CD8-positive, alpha-beta memory T cell (primary cell): Measurements from ENCODE around the gene TAGLN3. TPM values are rescaled to one million over a fixed set of nuclear protein-coding genes. Genes with fewer than 3 reads are reported as not detected.

Experiments used
- CTCF ChIA-PET: fragments of 350-600 bp; sonication (Branson Sonifier 250); formaldehyde crosslinking; loops from one replicate; lab custom pipeline; 2021; ENCODE audit warnings: antibody characterized with exemption; lab: Charles Lee
- POLR2A ChIA-PET: fragments of 350-600 bp; sonication (Branson Sonifier 250); formaldehyde crosslinking; loops from one replicate; lab custom pipeline; 2021; ENCODE audit warnings: antibody characterized with exemption; lab: Charles Lee
- DNase-seq, 5 donors: peaks; one replicate each; pipeline versions ENCODE4 v3.0.0 to v3.0.0-alpha.2; 2020 to 2022; ENCODE audit warnings: mixed read lengths in 1 of 5
- H3K27ac ChIP-seq: one replicate; pipeline ENCODE4 v1.7.0; 2013; ENCODE audit warnings: low read depth, mild to moderate bottlenecking, low read length, moderate library complexity
- H3K27me3 ChIP-seq: 2 replicates; pipeline ENCODE4 v1.7.0; 2013; ENCODE audit warnings: low read length, mild to moderate bottlenecking; ENCODE audit not compliant: insufficient read depth, poor library complexity, severe bottlenecking
- H3K36me3 ChIP-seq: 2 replicates; pipeline ENCODE4 v1.7.0; 2013; ENCODE audit warnings: mild to moderate bottlenecking, low read length, moderate library complexity; ENCODE audit not compliant: insufficient read depth
- H3K4me1 ChIP-seq: 2 replicates; pipeline ENCODE4 v1.7.0; 2013; ENCODE audit warnings: mild to moderate bottlenecking, low read length, moderate library complexity; ENCODE audit not compliant: insufficient read depth
- H3K4me3 ChIP-seq: 2 replicates; pipeline ENCODE4 v1.7.0; 2013; ENCODE audit warnings: mild to moderate bottlenecking, low read length
- H3K9me3 ChIP-seq: 2 replicates; pipeline ENCODE4 v1.7.0; 2013; ENCODE audit warnings: mild to moderate bottlenecking, low read length
- H3K27ac Mint-ChIP-seq, 8 donors: one replicate each; pipeline ENCODE4 v1.8.0; 2020 to 2021; ENCODE audit warnings: mixed read lengths in 8 of 8, mild to moderate bottlenecking in 6 of 8, inconsistent platforms in 3 of 8, moderate library complexity in 3 of 8
- H3K27me3 Mint-ChIP-seq, 2 donors: one replicate each; pipeline ENCODE4 v1.8.0; 2020 to 2021; ENCODE audit warnings: mixed read lengths in 2 of 2, mild to moderate bottlenecking in 1 of 2, moderate library complexity in 1 of 2
- H3K36me3 Mint-ChIP-seq, 3 donors: one replicate each; pipeline ENCODE4 v1.8.0; 2020 to 2021; ENCODE audit warnings: mixed read lengths in 3 of 3, inconsistent platforms in 1 of 3, mild to moderate bottlenecking in 1 of 3
- H3K4me1 Mint-ChIP-seq, 3 donors: one replicate each; pipeline ENCODE4 v1.8.0; 2020 to 2021; ENCODE audit warnings: mixed read lengths in 3 of 3, inconsistent platforms in 1 of 3, mild to moderate bottlenecking in 1 of 3
- H3K4me3 Mint-ChIP-seq, 7 donors: one replicate each; pipeline ENCODE4 v1.8.0; 2020 to 2021; ENCODE audit warnings: mixed read lengths in 7 of 7, mild to moderate bottlenecking in 6 of 7, moderate library complexity in 4 of 7, inconsistent platforms in 2 of 7
- H3K9me3 Mint-ChIP-seq, 5 donors: one replicate each; pipeline ENCODE4 v1.8.0; 2020 to 2022; ENCODE audit warnings: mixed read lengths in 5 of 5, mild to moderate bottlenecking in 3 of 5, moderate library complexity in 2 of 5, inconsistent platforms in 1 of 5
- polyA plus RNA-seq: library from polyadenylated mRNA; unstranded; fragments of 300-500 nt; fragmentation: Illumina TruSeq; gene quantifications from one replicate; pipeline ENCODE4 v1.2.3, GENCODE V29; 2021
- total RNA-seq, 2 experiments: library from RNA; stranded (reverse); gene quantifications; one replicate each; pipeline ENCODE4 v1.2.3, GENCODE V29; 2021

Gene TAGLN3
- total and polyA plus RNA-seq, 3 experiments from 2014 or later = not detected

DNA sequence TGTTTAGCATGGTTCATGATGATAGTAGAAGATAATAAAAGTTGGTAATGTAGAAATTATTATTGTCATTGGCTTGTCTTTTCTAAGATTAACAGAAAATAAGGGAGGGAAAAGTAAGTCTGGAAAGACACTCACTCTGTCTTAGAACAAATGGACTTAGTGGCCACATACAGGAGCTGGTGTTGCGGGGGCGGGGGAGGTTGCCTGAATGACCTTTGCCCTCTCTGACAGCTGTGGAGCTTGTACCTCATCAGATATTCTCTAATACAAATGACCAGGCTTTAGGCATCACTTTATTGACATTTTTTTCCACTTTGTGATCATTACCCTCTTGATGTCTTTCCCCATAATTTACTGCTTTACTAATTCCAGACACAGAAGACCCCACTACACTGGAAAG is 5.9 kb downstream of the TAGLN3 start:
- Mint-ChIP-seq H3K27ac (peak overlapping the region in 1 of 8 donors; percentile 2), H3K27me3 (peaks cover 0 to 3% of the 10 kb centered on the region in 2 donors), H3K9me3 (no peaks in the 10 kb centered on the region), H3K4me3 (no peak overlapping the region), H3K36me3 (no peaks in the 10 kb centered on the region), H3K4me1 (peaks cover 22 to 25% (median 22%) of the 10 kb centered on the region in 3 donors)
- ChIA-PET CTCF (interaction anchor here (0.7 to 10.3 kb wide), 4 partner anchors 9 to 15 kb away, joined by 3 to 50 read pairs (median 4); no protein-coding TSS in a partner anchor), POLR2A (no interaction called here)
- DNase-seq = no peak
- no peak overlapping the region for H3K27ac ChIP-seq
- peaks cover 15% of the 10 kb centered on the region for H3K4me1 ChIP-seq
- H3K4me3 ChIP-seq = no peak overlapping the region
- no peaks in the 10 kb centered on the region for H3K36me3 ChIP-seq
- H3K9me3 ChIP-seq = no peaks in the 10 kb centered on the region
- no peaks in the 10 kb centered on the region for H3K27me3 ChIP-seq

DNA sequence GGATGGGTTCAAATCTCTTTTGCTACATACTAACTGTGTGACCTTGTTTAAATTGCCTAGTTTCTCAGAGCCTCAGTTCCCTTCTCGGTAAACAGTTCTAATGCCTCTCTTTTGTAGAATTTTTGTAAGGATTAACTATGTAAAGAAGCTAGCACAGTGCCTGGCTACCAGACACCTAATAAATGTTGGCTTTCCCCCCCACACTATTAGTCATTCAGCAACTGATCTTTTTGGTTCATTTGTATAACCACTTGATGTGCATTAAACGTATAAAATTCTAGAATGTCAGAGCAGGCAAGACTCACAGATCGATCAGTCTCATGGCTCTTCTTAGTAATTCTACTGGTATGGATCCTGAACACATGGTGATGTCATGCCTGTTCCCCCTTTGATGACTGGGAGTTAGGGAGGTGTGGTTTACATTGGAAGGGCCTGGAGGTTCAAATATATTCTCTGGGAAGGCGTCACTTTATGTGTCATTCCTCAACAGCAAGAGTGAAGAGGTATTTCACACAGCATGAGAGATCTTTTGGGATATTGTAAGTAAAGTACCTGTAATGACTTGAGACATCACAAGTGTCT is 6.5 kb downstream of the TAGLN3 start:
- Mint-ChIP-seq H3K4me1 (peaks cover 22 to 25% (median 22%) of the 10 kb centered on the region in 3 donors), H3K27me3 (peaks cover 0 to 1% of the 10 kb centered on the region in 2 donors)

DNA sequence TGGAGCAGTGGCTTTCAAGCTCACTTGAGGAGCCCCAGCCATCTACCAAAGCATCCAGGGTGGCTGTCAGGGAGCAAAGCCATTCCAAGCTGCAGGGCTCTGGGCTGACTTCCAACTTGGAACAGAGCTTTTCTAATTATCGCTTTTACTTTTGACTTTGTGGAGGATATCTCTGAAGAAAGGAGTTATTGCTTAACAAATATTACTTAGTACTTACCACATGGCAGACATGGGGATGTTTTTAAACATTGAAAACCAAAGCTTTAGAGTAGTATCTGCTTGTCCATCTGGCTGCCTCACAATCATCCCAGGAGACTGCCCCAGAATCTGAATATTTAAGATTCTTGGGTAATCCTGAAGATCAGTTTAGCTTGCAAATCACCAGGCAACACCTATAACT is 8.9 kb downstream of the TAGLN3 start:
- no peak overlapping the region for H3K4me3 Mint-ChIP-seq
- no peak for DNase-seq
- no peaks in the 10 kb centered on the region for H3K9me3 Mint-ChIP-seq
- Histone ChIP-seq H3K27me3 (no peaks in the 10 kb centered on the region), H3K4me1 (peaks cover 7% of the 10 kb centered on the region), H3K36me3 (no peaks in the 10 kb centered on the region), H3K27ac (no peak overlapping the region), H3K4me3 (no peak overlapping the region), H3K9me3 (no peaks in the 10 kb centered on the region)
- no peak overlapping the region for H3K27ac Mint-ChIP-seq
- peaks cover 15 to 16% (median 15%) of the 10 kb centered on the region in 3 donors for H3K4me1 Mint-ChIP-seq
- CTCF ChIA-PET = interaction anchor here (0.9 to 1.9 kb wide), 5 partner anchors 9 to 18 kb away, joined by 3 to 7 read pairs (median 3); no protein-coding TSS in a partner anchor
- no peaks in the 10 kb centered on the region for H3K36me3 Mint-ChIP-seq
- peaks cover 0 to 1% of the 10 kb centered on the region in 2 donors for H3K27me3 Mint-ChIP-seq
- POLR2A ChIA-PET = no interaction called here

More for the DNA sequence above, 6.5 kb downstream of the TAGLN3 start:
- Histone ChIP-seq H3K27me3 (no peaks in the 10 kb centered on the region), H3K4me1 (peaks cover 15% of the 10 kb centered on the region), H3K27ac (no peak overlapping the region), H3K9me3 (no peaks in the 10 kb centered on the region), H3K4me3 (no peak overlapping the region), H3K36me3 (no peaks in the 10 kb centered on the region)
- Mint-ChIP-seq H3K9me3 (no peaks in the 10 kb centered on the region), H3K36me3 (no peaks in the 10 kb centered on the region), H3K27ac (no peak overlapping the region), H3K4me3 (no peak overlapping the region)
- ChIA-PET CTCF (interaction anchor here (2.3 to 10.3 kb wide), 2 partner anchors 8 to 16 kb away, joined by 5 to 50 read pairs; no protein-coding TSS in a partner anchor), POLR2A (no interaction called here)
- no peak for DNase-seq

DNA sequence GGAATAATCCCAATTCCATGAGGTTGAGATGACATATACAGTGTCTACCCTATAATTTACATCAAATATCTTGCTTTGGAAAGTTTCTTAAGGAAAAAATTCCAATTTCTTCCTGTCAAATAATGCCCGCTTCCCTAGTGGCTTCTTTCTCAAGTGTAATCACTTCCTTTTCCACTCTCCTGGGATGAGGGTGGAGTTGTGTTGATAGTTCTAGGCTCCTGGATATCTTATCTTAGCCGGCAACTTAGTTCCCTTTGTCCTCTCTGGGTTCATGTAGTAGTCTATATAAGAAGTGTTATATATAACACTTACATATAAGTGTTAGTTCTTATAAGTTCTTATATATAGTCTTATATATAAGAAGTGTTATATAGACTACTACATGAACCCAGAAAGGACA is 10.9 kb downstream of the TAGLN3 start:
- Histone ChIP-seq H3K36me3 (no peaks in the 10 kb centered on the region), H3K4me1 (peaks cover 5% of the 10 kb centered on the region), H3K27me3 (no peaks in the 10 kb centered on the region), H3K9me3 (no peaks in the 10 kb centered on the region), H3K27ac (no peak overlapping the region), H3K4me3 (no peak overlapping the region)
- Mint-ChIP-seq H3K27me3 (peaks cover 0 to 1% of the 10 kb centered on the region in 2 donors), H3K36me3 (no peaks in the 10 kb centered on the region), H3K9me3 (no peaks in the 10 kb centered on the region), H3K4me3 (no peak overlapping the region), H3K4me1 (peaks cover 5 to 19% (median 11%) of the 10 kb centered on the region in 3 donors), H3K27ac (peak overlapping the region in 1 of 8 donors; percentile 3)
- ChIA-PET CTCF (no interaction called here), POLR2A (no interaction called here)
- no peak for DNase-seq

DNA sequence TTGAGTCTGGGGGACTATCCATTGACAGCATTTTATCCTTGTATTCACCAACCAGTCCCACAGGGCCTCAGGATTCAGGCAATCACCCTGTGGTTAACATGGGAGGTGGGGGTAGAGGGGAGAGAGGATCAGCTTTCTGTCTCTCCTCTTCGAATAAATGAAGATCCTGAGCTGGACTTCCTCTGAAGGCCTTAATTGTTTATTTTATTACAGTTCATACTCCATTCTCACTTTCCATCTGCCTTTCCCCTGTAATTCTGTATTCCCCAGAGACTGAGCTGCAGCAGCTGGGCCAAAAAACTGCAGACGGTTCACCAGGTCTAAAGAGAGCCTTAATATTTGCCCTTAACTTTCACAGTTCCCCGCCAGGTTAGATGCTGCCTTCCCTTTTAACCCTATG is 11.9 kb downstream of the TAGLN3 start:
- CTCF ChIA-PET = interaction anchor here (1.0 kb wide), 1 partner anchor 9 kb away, joined by 3 read pairs; no protein-coding TSS in a partner anchor
- no peak overlapping the region for H3K4me3 Mint-ChIP-seq
- peaks cover 5 to 19% (median 11%) of the 10 kb centered on the region in 3 donors for H3K4me1 Mint-ChIP-seq

DNA sequence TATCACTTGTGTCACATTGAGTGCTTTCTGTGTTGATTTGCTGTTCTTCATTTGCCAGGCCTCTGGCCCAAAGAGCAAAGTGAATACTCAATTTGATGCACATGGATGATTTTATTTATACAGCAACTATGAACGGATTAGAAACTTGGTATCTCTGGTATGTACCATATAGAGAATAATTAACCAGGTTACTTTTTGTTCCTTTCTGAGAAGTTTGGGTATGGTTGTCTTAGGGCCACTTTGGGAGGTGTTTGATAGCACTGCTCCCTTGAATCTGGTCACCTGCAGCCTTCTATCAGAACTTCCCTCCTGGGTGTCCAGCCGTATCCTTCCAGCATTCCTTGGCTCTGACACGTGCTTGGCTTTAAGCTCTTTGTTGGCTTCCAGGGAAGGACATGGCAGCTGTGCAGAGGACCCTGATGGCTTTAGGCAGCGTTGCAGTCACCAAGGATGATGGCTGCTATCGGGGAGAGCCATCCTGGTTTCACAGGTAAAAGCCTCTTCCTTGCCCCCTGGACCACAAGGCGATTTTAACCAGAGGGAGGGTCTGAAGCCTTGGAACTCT is 12.7 kb downstream of the TAGLN3 start:
- H3K36me3 ChIP-seq = no peaks in the 10 kb centered on the region
- peaks cover 5% of the 10 kb centered on the region for H3K4me1 ChIP-seq
- H3K27me3 ChIP-seq = no peaks in the 10 kb centered on the region
- peaks cover 0 to 1% of the 10 kb centered on the region in 2 donors for H3K27me3 Mint-ChIP-seq
- H3K4me3 Mint-ChIP-seq = no peak overlapping the region
- no peaks in the 10 kb centered on the region for H3K9me3 Mint-ChIP-seq
- no peaks in the 10 kb centered on the region for H3K36me3 Mint-ChIP-seq
- H3K27ac ChIP-seq = no peak overlapping the region
- H3K4me1 Mint-ChIP-seq = peaks cover 5 to 19% (median 11%) of the 10 kb centered on the region in 3 donors
- H3K27ac Mint-ChIP-seq = no peak overlapping the region
- POLR2A ChIA-PET = no interaction called here
- no peak overlapping the region for H3K4me3 ChIP-seq
- CTCF ChIA-PET = interaction anchor here (1.0 to 4.6 kb wide), 3 partner anchors 10 to 295 kb away, joined by 3 to 53 read pairs (median 20); partner anchors contain the start of gene ABHD10
- no peaks in the 10 kb centered on the region for H3K9me3 ChIP-seq
- no peak for DNase-seq

More for the DNA sequence above, 11.9 kb downstream of the TAGLN3 start:
- H3K27me3 ChIP-seq = no peaks in the 10 kb centered on the region
- H3K4me3 ChIP-seq = no peak overlapping the region
- H3K36me3 ChIP-seq = no peaks in the 10 kb centered on the region
- H3K4me1 ChIP-seq = peaks cover 5% of the 10 kb centered on the region
- Mint-ChIP-seq H3K9me3 (no peaks in the 10 kb centered on the region), H3K27ac (no peak overlapping the region), H3K27me3 (peaks cover 0 to 1% of the 10 kb centered on the region in 2 donors), H3K36me3 (no peaks in the 10 kb centered on the region)
- no peaks in the 10 kb centered on the region for H3K9me3 ChIP-seq
- POLR2A ChIA-PET = no interaction called here
- no peak for DNase-seq
- no peak overlapping the region for H3K27ac ChIP-seq

DNA sequence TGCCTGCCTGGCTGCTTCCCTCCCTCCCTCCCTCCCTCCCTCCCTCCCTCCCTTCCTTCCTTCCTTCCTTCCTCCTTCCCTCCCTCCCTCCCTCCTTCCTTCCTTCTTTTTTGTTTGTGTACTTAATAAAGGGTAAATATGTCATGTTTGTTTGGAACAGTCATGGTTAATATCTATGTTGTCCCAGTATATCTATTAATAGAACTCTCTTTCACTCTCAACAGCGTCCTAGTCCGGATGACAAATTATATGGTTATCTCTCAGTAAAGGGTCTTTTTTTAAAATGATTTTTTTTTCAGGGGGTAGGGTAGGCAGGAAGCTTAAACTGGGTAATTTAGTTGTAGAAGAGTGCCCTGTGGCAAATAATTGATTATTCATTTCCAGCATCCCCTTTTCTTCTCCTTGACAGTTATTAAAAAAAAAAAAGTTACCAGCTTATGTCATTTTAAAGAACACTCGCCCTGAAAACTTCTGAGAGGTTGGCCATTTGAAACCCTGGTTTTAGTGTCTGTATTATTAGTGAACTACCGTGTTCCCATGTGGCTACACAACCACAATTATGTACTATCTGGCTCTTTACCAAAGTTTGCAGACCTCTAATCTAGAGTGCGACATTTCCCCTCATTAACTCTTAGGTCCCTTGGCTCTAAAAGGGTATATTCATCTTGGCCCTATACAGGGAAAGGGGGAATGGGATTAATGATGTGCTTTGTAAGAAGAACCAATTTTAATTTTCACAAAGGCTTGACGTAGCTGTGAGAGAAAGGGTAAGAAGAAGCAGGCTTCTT is 13.7 kb downstream of the TAGLN3 start:
- Mint-ChIP-seq H3K9me3 (no peaks in the 10 kb centered on the region), H3K27ac (peak overlapping the region in 1 of 8 donors; percentile 20), H3K4me3 (no peak overlapping the region), H3K36me3 (no peaks in the 10 kb centered on the region), H3K4me1 (peaks cover 5 to 19% (median 11%) of the 10 kb centered on the region in 3 donors), H3K27me3 (peaks cover 0 to 1% of the 10 kb centered on the region in 2 donors)
- Histone ChIP-seq H3K4me3 (no peak overlapping the region), H3K27me3 (no peaks in the 10 kb centered on the region), H3K36me3 (no peaks in the 10 kb centered on the region), H3K4me1 (peaks cover 5% of the 10 kb centered on the region), H3K9me3 (no peaks in the 10 kb centered on the region), H3K27ac (no peak overlapping the region)
- DNase-seq = no peak
- CTCF ChIA-PET = interaction anchor here (1.0 to 5.2 kb wide), 13 partner anchors 12 to 506 kb away, joined by 3 to 53 read pairs (median 6); partner anchors contain the start of genes ABHD10 and TAGLN3
- POLR2A ChIA-PET = interaction anchor here (0.7 kb wide), 1 partner anchor 290 kb away, joined by 3 read pairs; no protein-coding TSS in a partner anchor
